H1 (cell line): ENCODE data around the gene SERPINA6. TPM values are rescaled to one million over a fixed set of nuclear protein-coding genes. Genes with fewer than 3 reads are reported as not detected.

Experiments used
- CEBPB ChIP-seq: IDR thresholded peaks from 2 replicates; pipeline ENCODE4 v1.6.1; 2012; ENCODE audit warnings: low read depth, low read length
- SIN3A ChIP-seq, 2 experiments: IDR thresholded peaks in 1 of 2; conservative IDR thresholded peaks in 1 of 2; 2 replicates each; pipeline ENCODE4 v1.6.1; 2011 to 2012; ENCODE audit warnings: low read length in 2 of 2, improper control_type of control experiment in 1 of 2, low read depth in 1 of 2, mild to moderate bottlenecking in 1 of 2
- polyA plus RNA-seq, 7 experiments: library from polyadenylated mRNA; depleted of rRNA in 3 of 7; stranded (reverse) in 5 of 7; unstranded in 2 of 7; fragments of >200 nt in 5 of 7; fragments of 200-250 nt in 2 of 7; gene quantifications; 1 replicate in 5 of 7; 2 replicates in 1 of 7; 4 replicates in 1 of 7; pipeline versions ENCODE4 v1.2.1 to v1.2.3, GENCODE V29; 2011 to 2013; ENCODE audit warnings: missing spikeins in 2 of 7, mixed read lengths in 2 of 7
- total RNA-seq: library from RNA; stranded (reverse); fragmentation: NEBNext Ultra II Directional; extraction: Animal tissue kit (Norgen Biotek cat#: 25700); gene quantifications from 2 replicates; pipeline ENCODE4 v1.2.1, GENCODE V29; 2021

The SERPINA6 gene
- total and polyA plus RNA-seq, 2 of the 8 experiments (the other 6 are each of a cell fraction or from before 2014, with no cell fraction given): not detected

- no peak for TF ChIP-seq SIN3A (conservative IDR thresholded peaks at IDR 0.05 in 1 of 2, IDR thresholded peaks at IDR 0.05 in 1 of 2; ENCODE audit: low read depth in 1 of 2, low read length in 2 of 2)
- no peak for TF ChIP-seq CEBPB
These were observed 17.5 kb downstream of the SERPINA6 start (continued) for GRCh38 chr14:94305620-94306019.
